LNCAP (cell line): ENCODE data around the gene FOSB.

ENCODE experiments used
- TF ChIP-seq, protein P1 (sequence below): fragments of 450-650 bp; IDR thresholded peaks from 2 replicates; pipeline ENCODE4 v1.5.1; 2017; ENCODE audit warnings: mild to moderate bottlenecking

Gene FOSB

DNA sequence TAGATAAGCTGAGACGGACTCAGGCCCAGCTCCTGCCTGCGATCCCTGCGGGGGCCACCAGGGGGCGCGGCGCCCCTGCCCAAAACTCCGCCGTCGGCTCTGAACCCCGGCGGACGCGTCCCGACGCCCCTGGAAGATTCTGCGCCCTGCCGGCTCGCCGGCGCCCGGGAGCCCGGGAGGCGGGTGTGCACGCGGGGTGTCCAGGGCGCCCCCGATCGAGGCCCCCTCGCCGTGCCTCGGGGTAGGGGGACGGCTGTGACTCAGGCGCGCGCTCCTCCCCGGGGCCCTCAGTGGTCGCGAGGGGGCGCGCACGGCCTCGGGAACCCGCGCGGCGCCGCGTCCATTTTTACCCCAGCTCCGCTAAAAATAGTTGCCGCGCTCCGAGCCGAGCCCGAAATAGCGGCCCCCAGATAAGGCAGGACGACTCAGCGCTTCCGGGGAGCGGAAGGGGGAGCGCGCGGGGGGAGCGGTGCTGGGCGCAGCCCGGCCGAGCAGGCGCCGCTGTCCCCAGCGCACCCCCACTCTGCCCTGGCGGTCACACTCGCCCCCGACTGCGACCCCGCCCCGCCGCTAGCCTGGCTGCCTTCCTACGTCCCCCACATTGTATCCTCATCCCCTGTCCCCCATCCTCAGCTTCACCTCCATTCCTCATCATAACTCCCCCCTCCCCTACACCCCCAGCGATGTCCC lies 28.1 kb upstream of the FOSB start:
- TF ChIP-seq, protein P1, sequence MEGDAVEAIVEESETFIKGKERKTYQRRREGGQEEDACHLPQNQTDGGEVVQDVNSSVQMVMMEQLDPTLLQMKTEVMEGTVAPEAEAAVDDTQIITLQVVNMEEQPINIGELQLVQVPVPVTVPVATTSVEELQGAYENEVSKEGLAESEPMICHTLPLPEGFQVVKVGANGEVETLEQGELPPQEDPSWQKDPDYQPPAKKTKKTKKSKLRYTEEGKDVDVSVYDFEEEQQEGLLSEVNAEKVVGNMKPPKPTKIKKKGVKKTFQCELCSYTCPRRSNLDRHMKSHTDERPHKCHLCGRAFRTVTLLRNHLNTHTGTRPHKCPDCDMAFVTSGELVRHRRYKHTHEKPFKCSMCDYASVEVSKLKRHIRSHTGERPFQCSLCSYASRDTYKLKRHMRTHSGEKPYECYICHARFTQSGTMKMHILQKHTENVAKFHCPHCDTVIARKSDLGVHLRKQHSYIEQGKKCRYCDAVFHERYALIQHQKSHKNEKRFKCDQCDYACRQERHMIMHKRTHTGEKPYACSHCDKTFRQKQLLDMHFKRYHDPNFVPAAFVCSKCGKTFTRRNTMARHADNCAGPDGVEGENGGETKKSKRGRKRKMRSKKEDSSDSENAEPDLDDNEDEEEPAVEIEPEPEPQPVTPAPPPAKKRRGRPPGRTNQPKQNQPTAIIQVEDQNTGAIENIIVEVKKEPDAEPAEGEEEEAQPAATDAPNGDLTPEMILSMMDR: peak; percentile 79

DNA sequence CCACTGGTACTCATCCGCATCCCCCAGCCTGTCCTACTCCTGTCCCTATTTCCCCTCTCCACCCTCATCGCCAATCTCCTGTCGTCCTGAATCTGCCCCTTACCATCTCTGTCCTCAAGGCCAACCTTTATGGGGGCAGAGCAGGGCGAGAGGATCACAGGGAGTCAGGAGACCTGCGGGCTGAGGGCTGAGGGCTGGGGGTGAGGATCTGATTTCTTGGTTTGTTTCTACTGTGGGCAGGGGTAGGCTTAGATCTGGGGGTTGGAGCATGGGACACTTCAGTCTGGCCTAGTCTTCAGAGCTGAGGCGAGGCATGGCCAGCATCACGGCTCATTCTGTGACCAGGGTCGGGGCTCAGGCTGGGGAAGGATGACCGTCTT lies 27.5 kb upstream of the FOSB start:
- TF ChIP-seq, protein P1: no peak

DNA sequence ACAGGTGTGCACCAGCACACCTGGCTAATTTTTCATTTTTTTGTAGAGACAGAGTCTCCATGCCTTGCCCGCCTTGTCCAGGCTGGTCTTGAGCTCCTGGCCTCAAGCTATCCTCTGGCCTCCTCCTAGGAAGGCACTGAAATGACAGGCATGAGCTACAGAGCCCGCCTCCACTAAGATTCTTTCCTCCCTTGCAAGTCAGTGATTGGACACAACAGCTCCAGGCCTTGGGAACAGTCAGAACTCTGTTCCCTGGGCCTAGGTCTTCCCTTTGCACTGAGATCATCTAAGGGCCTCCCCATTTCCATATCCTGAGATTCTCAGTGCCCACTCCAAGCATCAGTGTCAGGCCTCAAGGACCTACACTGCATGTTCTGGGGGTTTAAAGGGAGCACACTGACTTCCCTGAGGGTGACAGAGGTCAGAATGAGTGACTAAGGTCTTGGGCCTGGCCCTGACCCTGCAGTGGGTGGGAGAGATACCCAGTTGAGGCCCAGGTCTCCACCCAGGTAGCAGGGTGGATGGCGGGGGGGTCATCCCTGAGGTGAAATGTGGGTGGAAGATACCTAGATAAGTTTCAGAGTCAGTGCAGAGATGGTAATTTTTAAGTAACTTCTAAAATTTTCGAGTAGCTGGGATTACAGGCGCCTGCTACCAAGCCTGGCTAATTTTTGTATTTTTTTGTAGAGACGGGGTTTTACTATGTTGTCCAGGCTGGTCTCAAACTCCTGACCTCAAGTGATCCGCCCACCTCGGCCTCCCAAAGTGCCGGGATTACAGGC lies 26.7 kb upstream of the FOSB start:
- TF ChIP-seq, protein P1: no peak

DNA sequence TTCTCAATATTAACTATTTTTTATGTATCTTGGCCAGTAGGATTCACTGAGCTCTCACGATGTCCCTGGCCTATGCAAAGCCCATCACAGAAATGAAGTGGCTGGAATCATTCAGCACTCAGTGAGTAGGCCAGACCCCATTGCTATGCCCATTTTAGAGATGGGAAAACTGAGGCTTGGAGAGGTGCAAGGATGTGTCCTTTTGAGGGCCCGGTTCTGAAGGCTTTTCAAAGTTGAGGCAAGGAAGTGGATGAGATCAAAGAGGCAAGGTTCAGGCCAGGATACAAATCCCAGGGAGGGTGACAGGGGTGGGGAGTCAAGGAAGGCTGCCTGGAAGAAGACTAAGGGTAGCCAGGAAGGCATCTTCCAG lies 25.4 kb upstream of the FOSB start:
- TF ChIP-seq, protein P1: no peak

DNA sequence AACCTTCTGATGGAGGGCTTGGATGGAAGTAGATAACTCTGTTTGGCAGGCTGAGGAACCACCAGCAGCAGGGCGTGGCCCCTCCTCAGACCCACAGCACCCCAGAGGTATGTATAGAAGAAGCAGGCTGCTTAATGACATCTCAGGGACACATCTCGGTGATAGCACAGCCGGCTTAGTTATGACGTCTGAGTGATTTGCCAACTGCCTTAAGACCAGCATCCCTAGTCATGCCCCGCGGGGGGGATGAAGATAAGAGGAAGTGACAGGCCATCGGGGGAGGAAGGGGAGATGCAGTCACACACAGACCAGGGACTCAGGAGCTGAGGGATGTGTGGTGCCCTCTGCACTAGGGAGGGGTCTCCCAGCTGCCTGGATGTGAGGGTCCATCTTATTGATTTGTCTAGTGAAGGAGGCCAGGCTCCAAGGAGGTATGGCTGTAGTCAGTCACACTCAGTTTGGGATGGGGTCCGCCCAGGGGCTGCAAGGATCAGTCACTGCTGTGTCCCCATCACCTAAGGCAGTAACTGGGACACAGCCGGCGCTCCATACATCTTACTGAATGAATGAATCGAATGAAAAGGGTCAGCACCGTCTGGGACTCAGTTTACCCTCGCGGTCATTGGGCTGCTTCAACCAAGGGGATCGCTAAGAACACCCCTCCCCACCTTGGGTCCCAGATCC lies 24.9 kb upstream of the FOSB start:
- TF ChIP-seq, protein P1: no peak

DNA sequence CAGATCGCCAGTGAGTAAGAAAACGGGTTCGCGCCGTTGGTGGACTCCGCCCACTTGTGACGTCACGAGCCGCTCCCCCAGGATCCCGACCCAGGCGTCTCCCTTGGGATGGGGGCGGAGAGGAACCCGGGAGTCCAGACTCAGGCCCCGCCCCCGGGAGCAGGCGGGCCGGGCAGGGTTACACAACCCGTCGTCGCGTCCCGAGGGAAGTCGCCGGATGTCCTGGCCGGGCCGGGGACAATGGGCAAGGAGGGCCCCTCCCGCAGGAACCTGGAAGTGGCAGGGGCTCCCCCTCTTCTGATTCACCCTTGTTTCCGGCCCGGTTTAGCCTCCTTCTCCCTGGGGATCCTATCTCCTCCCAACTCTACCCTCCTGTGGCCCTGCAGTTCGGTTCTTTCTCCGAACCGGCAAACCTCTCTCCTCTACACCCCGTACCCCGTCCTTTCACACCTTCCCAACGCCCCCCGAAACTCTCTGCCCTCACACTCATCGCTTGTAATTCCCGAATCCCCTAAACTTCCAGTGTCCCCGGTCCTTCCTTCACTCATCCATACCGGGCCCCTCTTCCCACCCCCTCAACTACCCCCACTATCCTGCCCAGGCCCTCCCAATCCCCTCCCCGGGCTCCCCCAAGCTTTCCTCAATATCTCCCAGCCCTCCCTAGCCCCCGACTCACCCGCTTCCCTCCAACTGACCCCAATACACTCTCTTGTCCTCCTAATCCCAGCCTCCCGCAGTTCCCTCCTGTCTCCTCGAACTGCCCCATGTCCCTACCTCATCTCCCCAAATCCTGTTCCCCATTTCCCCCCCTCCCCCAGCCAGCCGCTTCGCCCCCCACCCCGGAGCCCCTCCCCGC lies 24.1 kb upstream of the FOSB start:
- TF ChIP-seq, protein P1: no peak
